Hepatocyte (in vitro differentiated cells): Measurements from ENCODE around the gene ZNF41. TPM values are rescaled to one million over a fixed set of nuclear protein-coding genes. Genes with fewer than 3 reads are reported as not detected.

Source experiments
- DNase-seq: peaks from one replicate; pipeline ENCODE4 v3.0.0-alpha.2; 2016; ENCODE audit warnings: low spot score
- H2AFZ ChIP-seq: fragments of 200-600 bp; sonication (generic); 2 replicates; pipeline ENCODE4 v1.6.0; 2016; ENCODE audit warnings: antibody characterized with exemption, mild to moderate bottlenecking
- H3K27ac ChIP-seq: fragments of 200-600 bp; sonication (generic); 2 replicates; pipeline ENCODE4 v1.5.1; 2016; ENCODE audit warnings: mild to moderate bottlenecking
- H3K27me3 ChIP-seq: fragments of 200-600 bp; sonication (generic); 2 replicates; pipeline ENCODE4 v1.6.1; 2016
- H3K36me3 ChIP-seq: fragments of 200-600 bp; sonication (generic); replicated peaks from 2 replicates; pipeline ENCODE4 v1.5.1; 2016; ENCODE audit warnings: low read depth; ENCODE audit not compliant: insufficient read depth
- H3K4me1 ChIP-seq: fragments of 200-600 bp; sonication (generic); 2 replicates; pipeline ENCODE4 v1.5.1; 2016; ENCODE audit warnings: mild to moderate bottlenecking, moderate library complexity; ENCODE audit not compliant: insufficient read depth
- H3K4me2 ChIP-seq: fragments of 200-600 bp; sonication (generic); 2 replicates; pipeline ENCODE4 v1.6.0; 2016
- H3K4me3 ChIP-seq: fragments of 200-600 bp; sonication (generic); 2 replicates; pipeline ENCODE4 v1.5.1; 2016; ENCODE audit warnings: mild to moderate bottlenecking
- H3K79me2 ChIP-seq: fragments of 200-600 bp; sonication (generic); 2 replicates; pipeline ENCODE4 v1.6.0; 2017; ENCODE audit warnings: mild to moderate bottlenecking
- H3K9me2 ChIP-seq: fragments of 200-600 bp; sonication (generic); replicated peaks from 2 replicates; pipeline ENCODE4 v1.6.0; 2017; ENCODE audit warnings: mild to moderate bottlenecking; ENCODE audit not compliant: insufficient read depth
- H3K9me3 ChIP-seq: fragments of 200-600 bp; sonication (generic); 2 replicates; pipeline ENCODE4 v1.5.1; 2016; ENCODE audit warnings: low read depth, mild to moderate bottlenecking
- H4K20me1 ChIP-seq: fragments of 200-600 bp; sonication (generic); 2 replicates; pipeline ENCODE4 v1.6.0; 2016; ENCODE audit warnings: mild to moderate bottlenecking; ENCODE audit not compliant: insufficient read depth, poor library complexity, severe bottlenecking
- CTCF ChIP-seq: fragments of 200-600 bp; sonication (generic); IDR thresholded peaks from 2 replicates; pipeline ENCODE4 v1.5.1; 2016; ENCODE audit warnings: antibody characterized with exemption, mild to moderate bottlenecking; ENCODE audit not compliant: poor library complexity
- EZH2 ChIP-seq: fragments of 200-600 bp; sonication (generic); IDR thresholded peaks from 2 replicates; pipeline ENCODE4 v1.6.1; 2016; ENCODE audit warnings: antibody characterized with exemption, mild to moderate bottlenecking, borderline replicate concordance
- EZH2phosphoT487 ChIP-seq: fragments of 200-600 bp; sonication (generic); IDR thresholded peaks from one replicate; pipeline ENCODE4 v1.6.1; 2018; ENCODE audit warnings: antibody characterized with exemption, mild to moderate bottlenecking, low read depth, moderate library complexity; ENCODE audit not compliant: unreplicated experiment, severe bottlenecking
- WGBS: methylation state at CpG from one replicate; pipeline ENCODE4 v1.1.6; 2016; ENCODE audit warnings: low lambda C conversion rate; ENCODE audit errors: missing lambda C conversion rate; 5-methylcytosine and 5-hydroxymethylcytosine counted together
- polyA plus RNA-seq: library from polyadenylated mRNA; unstranded; fragments of >200 nt; fragmentation: Nextera tagmentation; extraction: Ambion mirVana; gene quantifications from 2 replicates; pipeline ENCODE4 v1.2.1, GENCODE V29; 2016
- total RNA-seq: library from RNA; depleted of rRNA; stranded (reverse); fragments of >200 nt; gene quantifications from 2 replicates; pipeline ENCODE4 v1.2.3, GENCODE V29; 2014

Gene ZNF41
- total and polyA plus RNA-seq, 2 experiments from 2014 or later: 2.2 to 4.3 TPM

DNA sequence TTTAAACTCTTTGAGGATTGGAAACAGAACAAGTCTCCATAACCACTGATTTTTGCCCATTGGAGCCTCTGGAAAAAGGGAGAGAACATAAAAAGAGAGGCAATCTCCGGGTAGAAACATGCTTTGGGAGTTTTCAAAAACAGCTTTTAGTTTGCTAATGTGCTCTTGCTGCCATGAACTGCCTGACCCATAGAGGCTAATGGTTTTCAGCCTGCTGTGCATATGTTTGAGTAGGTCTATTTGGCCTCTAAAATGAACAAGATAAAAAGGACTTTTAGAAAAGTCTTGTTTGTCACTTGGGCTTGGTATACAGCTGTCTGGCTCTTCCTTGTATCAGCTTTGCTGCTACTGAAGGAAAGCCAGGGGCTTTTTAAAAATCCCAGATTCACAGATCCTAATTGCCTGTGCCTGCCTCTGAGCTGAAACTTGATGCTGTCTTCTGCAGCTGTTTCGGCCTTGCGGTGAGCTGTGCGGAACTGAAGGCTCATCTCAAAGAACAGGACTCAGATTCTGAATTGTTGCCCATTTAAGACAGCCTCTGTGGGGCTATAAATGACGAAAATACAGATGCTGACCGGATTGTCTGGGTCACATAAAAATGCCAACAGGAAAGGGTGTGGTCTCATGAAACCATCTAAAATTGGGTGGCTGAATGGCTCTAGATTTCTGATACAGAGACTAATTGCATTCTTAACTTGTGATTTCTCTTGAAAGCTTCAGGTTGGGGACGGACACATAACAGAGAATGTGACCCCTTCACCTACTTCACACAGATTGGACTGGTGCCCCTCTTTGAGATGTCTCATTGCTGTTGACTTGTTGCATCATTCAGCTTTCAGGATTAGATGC lies 18.4 kb upstream of the ZNF41 start:
- Histone ChIP-seq H3K9me2 (no peaks in the 10 kb centered on the region), H3K27me3 (no peaks in the 10 kb centered on the region), H2AFZ (no peak overlapping the region), H3K4me2 (peak overlapping the region; percentile 51), H3K27ac (peak overlapping the region; percentile 48), H3K4me3 (no peak overlapping the region), H4K20me1 (no peaks in the 10 kb centered on the region), H3K9me3 (no peaks in the 10 kb centered on the region), H3K4me1 (no peaks in the 10 kb centered on the region), H3K79me2 (no peaks in the 10 kb centered on the region), H3K36me3 (no peaks in the 10 kb centered on the region)
- no peak for DNase-seq
- TF ChIP-seq EZH2phosphoT487: no peak
- WGBS: 39% methylated on average over 7 of the region's 7 CpGs

DNA sequence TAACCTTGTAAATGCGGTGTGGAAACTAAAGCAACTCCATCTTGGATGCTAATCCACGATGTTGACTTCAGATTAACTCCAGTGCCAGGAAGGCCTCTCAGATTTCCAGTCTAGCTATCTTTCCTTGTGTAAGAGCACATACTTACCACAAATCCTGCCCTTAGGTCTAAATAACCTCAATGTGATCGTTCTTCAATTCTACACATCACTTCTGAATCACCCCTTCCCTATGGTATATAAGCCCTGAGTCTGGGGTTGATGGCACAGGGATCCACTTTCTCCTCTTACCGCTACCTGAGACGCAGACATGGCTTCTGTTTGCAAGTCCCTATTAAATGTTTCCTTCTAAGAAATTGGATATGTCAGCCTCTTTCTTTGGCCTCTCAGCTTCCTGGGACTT lies 17.5 kb upstream of the ZNF41 start:
- no peaks in the 10 kb centered on the region for H3K36me3 ChIP-seq
- H4K20me1 ChIP-seq: no peaks in the 10 kb centered on the region
- H3K9me2 ChIP-seq: no peaks in the 10 kb centered on the region
- H3K4me1 ChIP-seq: no peaks in the 10 kb centered on the region
- 66% methylated on average over 5 of the region's 5 CpGs for WGBS
- no peaks in the 10 kb centered on the region for H3K27me3 ChIP-seq
- no peaks in the 10 kb centered on the region for H3K9me3 ChIP-seq
- no peaks in the 10 kb centered on the region for H3K79me2 ChIP-seq
- H3K27ac ChIP-seq: peak overlapping the region; percentile 48
- H2AFZ ChIP-seq: no peak overlapping the region
- DNase-seq: no peak
- no peak overlapping the region for H3K4me3 ChIP-seq
- no peak overlapping the region for H3K4me2 ChIP-seq
- TF ChIP-seq EZH2: no peak

DNA sequence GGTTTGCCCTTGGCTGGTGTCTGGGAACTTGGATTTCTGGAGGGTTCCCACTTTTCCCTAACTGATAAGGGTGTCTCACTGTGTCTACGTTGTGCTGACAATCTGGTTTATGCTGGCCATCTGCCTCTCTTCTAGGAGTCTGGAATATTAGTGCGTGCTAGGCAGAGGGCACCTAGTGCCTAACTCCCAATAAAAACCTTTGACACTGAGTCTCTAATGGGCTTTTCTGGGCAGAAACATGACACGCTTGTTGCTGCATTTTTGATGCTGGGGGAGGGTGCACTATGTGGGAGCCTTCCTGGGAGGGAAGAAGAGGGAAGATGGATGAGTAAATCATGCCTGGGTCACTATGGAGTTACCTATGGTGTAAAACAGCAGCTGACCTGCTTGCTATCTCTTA lies 16.3 kb upstream of the ZNF41 start:
- no peaks in the 10 kb centered on the region for H3K4me1 ChIP-seq
- H3K9me2 ChIP-seq: no peaks in the 10 kb centered on the region
- no peaks in the 10 kb centered on the region for H3K9me3 ChIP-seq
- 56% methylated on average over 3 of the region's 3 CpGs for WGBS
- no peak for TF ChIP-seq EZH2
- TF ChIP-seq EZH2phosphoT487: no peak
- TF ChIP-seq CTCF: no peak
- no peak overlapping the region for H3K4me2 ChIP-seq
- no peaks in the 10 kb centered on the region for H4K20me1 ChIP-seq
- no peaks in the 10 kb centered on the region for H3K36me3 ChIP-seq
- H3K4me3 ChIP-seq: no peak overlapping the region
- H3K27me3 ChIP-seq: no peaks in the 10 kb centered on the region
- DNase-seq: no peak
- no peaks in the 10 kb centered on the region for H3K79me2 ChIP-seq
- no peak overlapping the region for H2AFZ ChIP-seq
- H3K27ac ChIP-seq: no peak overlapping the region

DNA sequence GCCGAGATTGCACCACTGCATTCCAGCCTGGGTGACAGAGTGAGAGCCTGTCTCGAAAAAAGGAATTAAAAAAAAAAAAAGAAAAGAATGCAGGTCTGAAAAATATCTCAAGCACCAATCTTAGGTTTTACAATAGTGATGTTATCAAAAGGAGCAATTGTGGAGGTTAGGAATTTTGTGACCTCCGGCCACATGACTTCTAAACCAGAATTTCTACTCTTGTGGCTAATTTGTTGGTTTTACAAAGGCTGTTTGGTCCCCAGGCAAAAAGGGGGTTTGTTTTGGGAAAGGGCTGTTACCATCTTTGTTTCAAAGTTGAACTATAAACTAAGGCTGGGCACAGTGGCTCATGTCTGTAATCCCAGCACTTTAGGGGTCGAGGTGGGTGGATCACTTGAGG lies 15.4 kb upstream of the ZNF41 start:
- no peaks in the 10 kb centered on the region for H3K36me3 ChIP-seq
- no peak for TF ChIP-seq EZH2
- TF ChIP-seq CTCF: no peak
- TF ChIP-seq EZH2phosphoT487: no peak
- H3K27ac ChIP-seq: no peak overlapping the region
- H3K4me2 ChIP-seq: no peak overlapping the region
- H3K4me1 ChIP-seq: no peaks in the 10 kb centered on the region
- WGBS: 71% methylated on average over 4 of the region's 4 CpGs
- no peak for DNase-seq
- no peaks in the 10 kb centered on the region for H3K79me2 ChIP-seq
- no peaks in the 10 kb centered on the region for H3K27me3 ChIP-seq
- no peaks in the 10 kb centered on the region for H3K9me3 ChIP-seq
- no peaks in the 10 kb centered on the region for H3K9me2 ChIP-seq
- H4K20me1 ChIP-seq: no peaks in the 10 kb centered on the region
- H2AFZ ChIP-seq: no peak overlapping the region
- no peak overlapping the region for H3K4me3 ChIP-seq
